HG03175 (cell line): ENCODE measurements around the gene DCX.

ENCODE experiments used
- ATAC-seq: cut with Tn5 transposase; IDR thresholded peaks from one replicate; pipeline ENCODE4 v1.9.1; 2021; ENCODE audit warnings: mild to moderate bottlenecking, moderate library complexity; ENCODE audit not compliant: unreplicated experiment

Gene DCX

DNA sequence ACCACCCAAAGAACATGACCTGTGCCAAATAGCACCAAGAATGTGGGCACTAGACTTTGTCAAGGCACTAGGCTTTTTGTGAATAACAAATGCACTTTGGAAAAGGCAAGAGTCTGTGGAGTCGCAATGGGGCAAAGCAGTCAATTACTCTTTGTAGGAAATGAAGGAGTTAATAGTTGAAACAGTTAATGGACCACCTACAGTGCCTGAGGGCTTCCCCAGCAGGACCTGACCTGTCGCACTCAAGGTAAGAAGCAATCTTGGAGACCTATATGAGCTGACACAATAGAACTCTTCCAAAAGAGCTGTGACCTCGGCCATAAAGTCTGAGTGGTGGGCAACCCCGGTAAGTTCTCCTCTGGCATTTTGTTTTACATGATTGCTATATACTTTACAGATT is 92.5 kb downstream of the DCX start:
- no peak for ATAC-seq

DNA sequence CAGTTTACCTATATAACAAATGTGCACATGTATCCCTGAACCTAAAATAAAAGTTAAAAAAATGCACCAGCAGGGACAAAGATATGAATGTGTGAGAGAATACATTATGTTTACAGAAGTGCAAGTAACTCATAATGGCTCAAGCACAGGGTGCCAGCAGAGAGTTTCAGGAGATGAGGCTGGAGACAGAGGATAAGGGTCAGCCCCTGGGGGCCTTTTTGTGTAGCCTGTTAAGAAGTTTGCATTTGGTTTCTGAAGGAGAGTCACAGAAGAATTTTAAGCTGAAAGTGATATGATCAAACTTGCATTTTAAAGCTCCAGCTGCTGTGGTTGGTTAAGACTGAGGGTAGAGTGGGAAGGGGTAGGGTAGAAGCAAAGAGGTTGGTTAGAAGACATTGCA is 93.1 kb downstream of the DCX start:
- no peak for ATAC-seq

DNA sequence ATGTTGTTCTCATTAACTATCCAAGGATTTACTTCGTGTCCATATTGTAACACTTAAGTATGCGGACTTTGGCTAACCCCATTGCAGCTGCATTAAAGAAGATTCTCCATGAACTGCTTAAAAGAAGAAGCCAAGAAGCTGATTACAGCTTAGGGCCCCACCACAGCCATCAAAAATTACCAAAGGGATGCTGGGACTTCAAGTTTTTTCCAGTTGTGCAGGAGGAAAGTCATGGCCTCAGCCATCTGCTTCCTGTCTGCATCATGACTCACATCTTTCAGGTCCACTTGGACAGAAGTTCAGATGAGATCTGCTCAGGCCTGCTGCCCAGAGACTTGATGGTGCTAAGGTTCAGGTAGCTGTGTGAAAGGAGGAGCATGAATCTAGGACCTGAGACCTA is 102.9 kb downstream of the DCX start:
- ATAC-seq: no peak

DNA sequence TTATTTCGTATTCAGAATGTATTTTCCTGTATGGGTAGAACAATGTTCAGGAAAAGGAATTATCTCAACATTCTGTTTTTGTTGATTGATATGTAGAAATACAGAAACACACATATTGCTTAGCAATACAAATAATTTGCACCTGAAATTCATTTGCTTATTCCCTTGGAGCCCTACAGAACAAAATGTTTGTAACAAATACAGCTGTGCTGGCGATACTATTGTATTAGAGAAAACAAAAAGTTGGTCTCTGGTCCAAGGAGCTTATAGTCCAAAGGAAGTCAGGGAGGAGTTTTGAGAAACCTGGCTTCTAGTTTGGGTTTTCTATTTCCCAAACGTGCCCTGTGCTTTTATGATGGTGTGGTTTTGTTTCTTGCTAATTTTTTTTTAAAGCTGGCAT is 104.0 kb downstream of the DCX start:
- no peak for ATAC-seq

DNA sequence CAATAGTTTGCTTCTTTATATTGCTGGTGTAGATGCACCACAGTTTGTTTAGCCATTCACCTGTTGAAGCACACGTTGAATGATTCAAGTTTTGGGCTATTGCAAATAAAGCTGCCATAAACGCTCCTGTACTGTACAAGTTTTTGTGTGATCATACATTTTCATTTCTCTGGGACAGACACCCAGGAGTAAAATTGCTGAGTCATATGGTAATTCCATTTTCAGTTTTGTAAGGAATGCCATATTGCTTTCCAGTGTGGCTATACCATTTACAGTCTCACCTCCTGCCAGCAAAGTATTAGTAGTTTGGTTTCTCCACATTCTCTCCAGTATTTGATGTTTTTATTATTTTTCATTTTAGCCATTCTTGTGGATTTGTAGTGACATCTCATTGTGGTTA is 109.7 kb downstream of the DCX start:
- no peak for ATAC-seq

DNA sequence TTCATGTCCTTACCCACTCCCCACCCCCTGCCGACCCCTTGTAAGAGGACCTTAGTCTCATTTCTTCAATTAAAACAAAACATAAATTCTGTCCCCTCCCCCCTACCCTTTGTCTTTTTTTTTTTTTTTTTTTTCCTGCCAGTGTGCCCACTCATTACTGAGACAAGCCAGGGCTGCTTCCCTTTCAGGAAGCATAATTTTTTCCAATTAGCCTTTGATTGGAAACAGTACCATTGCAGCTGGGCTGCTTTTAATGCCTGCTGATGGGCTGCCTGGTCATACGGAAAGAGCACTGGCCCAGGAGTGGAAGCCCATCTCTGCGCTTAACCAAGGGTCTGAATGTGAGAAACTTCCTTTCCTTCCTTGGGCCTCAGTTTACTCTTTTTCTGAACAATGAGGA is 123.2 kb downstream of the DCX start:
- no peak for ATAC-seq

DNA sequence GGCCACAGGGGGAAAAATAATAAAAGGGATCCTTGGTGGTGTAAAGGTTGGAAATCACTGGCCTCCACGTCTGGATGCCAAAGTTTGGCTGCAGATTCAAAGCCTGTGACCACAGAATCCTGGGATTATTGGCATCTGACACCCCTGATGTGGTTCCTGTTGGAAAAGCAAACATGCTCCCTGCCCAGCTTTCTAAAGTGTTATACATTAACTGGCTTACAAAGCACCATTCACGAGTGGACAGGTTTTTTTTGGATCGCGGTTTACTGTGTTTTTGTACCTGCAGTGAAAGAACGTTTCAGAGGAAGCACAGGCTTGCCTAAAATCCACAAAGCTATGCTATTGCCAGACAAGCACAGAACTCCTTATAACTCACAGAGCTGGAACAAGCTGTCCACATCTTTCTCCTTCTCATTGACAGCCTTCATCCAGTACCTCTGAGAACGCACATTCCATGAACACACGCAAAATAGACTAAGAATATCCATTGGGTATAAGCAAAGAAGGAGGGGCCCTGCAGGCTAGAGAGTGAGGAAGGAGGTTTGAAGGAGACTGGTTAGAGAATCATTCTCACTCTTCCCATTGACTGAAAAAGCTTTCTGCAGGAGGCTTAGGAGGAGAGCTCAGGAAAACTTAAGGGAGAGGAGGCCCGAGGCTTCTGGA is 127.2 kb downstream of the DCX start:
- no peak for ATAC-seq

DNA sequence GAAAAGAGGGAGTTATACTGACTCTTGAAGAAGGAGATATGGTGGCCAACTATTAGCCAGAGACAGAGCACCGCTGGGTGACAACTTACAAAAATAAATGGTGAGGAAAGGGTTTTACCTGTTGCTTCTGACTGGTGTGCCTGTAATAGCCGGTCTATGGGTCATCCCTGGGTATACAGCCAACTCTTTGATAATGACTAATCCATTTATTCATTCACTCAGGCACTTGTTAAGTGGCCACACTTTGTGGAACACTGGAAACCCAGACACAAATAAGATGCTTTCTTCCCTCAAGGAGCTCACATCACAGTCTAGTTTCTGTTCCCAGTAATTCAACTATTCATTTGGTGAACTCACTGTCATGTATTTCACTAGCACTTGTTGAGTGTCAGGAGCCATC is 128.5 kb downstream of the DCX start:
- ATAC-seq: no peak

DNA sequence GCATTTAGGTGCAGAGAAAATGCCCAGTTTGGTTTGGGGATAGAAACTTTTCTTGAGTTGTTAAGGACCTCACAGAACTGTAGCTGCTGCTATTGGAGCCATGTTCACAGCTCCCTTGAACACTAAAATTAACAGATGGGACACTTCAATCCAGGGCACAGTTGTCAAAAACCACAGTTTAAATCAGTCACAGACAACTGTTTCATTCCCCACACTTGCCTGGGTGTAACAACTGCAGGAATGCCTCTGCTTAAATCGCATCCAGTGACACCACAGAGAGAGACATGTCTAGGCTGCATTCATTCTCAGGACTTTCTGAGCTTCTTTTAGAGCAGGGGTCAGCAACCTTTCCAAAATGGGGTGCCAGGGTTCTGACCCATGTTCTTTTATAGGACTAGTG is 129.0 kb downstream of the DCX start:
- ATAC-seq: no peak

DNA sequence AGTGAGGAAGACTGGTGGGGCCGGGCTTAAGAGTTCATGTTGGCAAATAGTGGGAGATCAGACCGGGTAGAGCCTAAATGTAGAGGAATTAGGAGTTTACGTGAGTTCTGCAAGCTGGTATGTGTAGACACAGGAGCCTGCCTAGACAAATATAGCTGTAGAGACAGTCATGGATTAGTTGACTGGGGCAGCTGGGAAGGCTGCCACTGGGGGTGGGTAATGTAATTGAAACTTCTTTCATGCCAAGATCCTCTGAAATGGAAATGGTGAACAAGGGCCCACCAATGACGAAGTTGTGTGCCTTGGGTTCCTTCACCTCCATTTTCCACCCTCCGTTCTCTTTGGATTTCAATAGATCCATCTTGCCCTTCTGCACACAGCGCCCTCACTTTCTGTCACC is 129.9 kb downstream of the DCX start:
- no peak for ATAC-seq

DNA sequence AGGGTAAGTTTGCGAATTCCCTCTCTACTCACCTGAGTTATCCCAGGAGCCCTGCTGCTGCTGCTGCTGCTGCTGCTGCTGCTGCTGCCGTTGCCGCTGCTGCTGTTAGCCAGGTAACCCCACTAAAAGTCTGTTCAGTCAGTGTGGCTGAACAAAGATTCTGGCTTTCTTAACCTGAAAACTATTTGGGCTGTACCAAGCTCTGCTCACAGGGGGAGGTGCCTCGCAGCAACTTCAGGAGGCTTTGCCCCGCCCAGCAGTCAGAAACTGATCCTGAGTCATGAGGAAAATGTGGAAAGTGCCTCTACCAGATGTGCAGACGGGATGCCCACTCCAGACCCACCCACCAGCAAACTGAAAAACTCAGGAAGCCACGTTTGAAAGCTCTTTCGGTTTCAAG is 141.7 kb downstream of the DCX start, which contains the start of gene CAPN6:
CAPN6 (minus strand) TSS at position 145 of the 400 bp plus-strand sequence. CDS start 6,547 bp downstream, outside the sequence.
- no peak for ATAC-seq

DNA sequence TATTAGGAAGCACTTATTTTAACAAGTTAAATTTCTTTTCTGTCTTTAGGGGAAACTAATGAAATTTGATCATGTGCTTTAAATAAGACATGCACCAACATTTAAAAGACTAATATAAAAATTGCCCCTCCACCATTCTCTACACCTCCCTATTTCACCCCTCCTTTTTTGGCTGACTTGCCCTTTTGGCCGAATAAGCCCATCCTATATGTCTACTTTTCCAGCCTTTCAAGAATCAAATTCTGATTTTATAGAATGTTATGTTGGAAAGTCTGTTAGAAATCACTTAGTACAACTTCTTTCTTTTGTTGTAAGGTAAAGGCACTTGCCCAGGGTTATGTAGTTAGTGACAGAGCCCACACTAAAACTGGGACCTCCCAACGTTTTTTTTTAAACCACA is 143.5 kb downstream of the DCX start:
- ATAC-seq: no peak

DNA sequence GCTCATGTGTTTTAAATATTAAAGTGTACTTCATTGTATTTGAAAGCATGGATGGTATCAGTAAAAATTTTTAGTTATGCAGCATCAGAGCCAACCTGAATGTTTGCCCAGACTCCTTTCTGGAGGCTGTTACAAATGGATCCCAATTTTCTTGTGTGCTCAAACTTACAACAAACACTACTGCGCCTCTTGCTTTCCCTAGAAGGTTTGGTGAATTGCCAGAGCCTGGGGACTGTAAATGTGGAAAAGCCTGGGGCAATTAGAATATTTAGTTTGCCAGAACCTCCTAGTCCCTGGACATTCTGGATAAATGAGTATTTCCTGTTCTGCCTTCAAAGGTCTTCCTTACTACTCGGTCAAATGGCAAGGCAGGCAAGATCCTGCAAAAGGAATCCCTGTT is 146.5 kb downstream of the DCX start:
- no peak for ATAC-seq

DNA sequence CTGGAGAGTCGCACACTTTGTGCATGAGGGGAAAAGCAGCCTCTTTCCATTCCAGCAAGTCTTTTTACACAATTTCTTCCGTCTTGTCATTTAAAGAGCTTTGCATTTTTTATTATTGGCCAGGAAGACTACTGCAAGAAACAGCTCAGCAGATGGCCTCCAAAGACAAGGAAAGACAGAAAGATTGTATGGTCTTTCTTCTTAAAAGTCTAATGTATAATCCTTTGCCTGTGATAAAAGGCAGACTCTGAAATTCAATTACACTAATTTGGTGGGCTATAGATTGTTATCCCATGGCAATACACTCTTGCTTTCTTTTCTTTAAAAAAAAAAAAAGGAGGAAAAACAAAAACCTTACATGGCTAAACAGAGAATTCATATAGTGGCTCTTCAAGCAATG is 147.6 kb downstream of the DCX start:
- ATAC-seq: no peak

DNA sequence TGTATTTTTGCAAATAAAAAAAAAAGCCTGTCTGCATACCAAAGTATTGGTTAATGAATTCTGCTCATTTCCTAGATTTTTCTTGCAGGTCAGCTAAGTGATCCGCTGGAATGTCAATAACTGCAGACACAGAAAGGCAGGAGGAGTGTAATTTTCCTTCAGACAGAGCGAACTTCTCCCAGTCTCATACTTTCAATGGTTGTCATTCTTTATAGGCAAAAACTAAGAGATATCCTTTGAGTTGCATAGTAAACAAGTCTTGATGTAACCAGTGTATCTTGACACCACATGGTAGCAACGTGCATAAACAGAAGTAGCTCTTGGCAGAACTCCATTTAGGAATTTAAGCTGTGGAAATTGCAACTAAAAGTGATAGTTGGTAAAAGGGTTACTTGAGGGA is 149.9 kb downstream of the DCX start:
- ATAC-seq: no peak

DNA sequence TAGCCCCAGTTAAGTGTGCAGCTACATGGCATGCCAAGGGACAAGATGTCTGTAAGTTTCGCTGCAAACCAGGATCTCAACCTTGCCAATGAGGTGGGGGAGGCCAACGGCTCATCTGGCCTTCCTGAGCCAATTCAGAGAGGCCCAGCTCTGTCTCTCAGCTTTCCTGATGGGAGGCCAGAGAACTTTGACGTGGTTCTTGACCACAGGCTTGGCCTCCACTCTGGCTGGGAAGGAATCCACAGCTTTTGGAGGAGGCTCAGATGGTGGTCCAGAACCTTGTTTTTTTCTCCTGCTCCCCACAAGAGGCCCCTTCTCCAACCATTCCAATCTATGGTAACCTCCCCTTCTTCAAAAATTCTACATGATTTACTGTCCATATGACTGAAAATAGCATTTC is 151.5 kb downstream of the DCX start:
- ATAC-seq: no peak

DNA sequence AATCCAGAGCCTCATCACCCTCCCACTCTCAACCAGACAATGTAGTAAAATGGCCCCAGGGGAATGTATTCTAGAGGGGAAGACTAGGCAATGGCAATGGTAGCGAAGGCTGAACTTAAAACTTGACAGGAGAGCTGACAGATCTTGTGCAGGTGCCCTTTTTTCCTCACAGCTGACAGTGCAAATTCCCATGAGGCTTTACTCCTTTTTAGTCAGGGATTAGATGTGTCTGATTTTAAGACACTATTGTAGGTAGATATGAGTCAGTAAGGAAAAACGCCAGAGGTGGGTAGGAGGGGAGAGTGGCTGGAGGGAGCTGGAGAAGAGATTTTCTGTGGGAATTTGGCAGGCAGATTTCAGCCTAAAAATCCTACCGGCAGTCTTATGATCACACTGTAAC is 152.4 kb downstream of the DCX start:
- ATAC-seq: no peak

DNA sequence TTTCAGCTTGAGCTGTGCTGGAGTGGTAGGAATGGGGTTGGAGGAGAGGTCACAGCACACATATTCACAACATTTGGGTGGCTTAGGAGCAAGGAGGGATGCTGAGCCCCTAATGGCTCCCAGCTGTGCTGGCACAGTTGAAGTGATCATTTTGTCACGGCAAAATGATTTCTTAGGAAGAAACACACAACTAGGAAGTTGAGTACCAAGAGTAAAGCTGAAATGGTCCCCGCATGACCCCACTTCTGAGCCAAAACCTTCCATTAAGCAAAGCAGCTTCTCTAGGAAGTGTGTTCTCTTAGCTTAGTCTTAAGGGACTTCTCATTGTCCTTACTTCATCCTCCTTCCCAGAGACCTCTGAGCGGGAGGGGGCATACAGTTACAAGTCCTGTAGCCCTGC is 154.3 kb downstream of the DCX start:
- no peak for ATAC-seq

DNA sequence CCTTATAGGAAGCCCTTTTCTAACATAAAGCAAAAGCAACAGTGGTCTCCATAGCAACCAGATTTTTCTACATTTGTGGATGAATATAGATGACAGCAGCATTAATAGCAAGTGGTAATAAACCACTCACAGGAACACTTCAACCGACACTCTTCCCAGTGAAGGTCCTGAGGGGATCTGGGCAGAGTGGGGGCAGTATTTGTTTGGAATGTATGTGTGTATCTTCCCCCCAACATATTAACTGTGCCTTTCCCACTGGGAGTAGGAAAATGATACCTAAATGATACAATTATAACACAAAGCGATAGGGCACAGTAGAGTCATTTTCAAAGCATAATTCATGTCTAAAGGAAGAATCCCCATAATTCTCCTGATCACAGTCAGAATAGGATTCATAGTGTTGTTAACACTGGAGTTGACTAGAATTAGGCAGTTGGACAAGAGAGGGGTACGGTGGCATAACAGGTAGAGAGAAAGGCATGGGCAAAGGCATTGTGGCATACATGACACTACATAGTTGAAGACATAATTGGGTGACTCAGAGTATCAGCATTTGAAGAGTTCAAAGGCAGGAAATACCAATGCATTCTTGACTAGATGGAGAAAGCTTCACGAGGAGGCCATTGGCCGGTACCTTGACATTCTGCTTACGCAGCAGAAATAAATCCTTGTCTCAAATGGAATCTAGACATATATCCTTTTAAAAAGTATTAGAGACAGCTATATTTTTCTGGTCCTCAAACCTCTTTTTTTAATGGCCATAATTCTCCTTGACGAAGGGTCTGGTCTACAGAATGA is 156.9 kb downstream of the DCX start:
- no peak for ATAC-seq

DNA sequence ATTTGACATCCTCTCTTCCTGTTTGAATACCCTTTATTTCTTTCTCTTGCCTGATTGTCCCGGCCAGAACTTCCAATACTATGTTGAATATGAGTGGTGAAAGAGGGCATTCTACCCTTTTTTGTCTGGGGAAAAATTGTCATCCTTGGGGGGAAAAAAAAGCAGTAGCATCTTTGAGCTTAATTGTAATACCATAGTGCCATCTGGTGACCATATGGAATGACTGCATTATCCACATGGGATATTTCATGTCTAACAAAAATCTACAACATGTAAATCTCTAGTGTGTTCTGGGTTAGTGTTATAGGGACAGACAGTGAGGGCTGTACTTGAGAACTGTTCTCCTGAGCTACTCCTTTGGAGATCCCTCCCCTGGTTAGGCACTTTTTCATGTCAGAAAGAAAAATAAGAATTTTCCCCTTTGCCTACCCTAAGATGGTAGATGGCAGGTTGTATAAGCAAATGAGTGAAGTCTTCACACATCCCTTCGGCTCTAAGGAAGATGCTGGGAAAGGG is 167.7 kb downstream of the DCX start:
- ATAC-seq: no peak
